Measurements from ENCODE around the gene WDR27.

WDR27 gene

DNA sequence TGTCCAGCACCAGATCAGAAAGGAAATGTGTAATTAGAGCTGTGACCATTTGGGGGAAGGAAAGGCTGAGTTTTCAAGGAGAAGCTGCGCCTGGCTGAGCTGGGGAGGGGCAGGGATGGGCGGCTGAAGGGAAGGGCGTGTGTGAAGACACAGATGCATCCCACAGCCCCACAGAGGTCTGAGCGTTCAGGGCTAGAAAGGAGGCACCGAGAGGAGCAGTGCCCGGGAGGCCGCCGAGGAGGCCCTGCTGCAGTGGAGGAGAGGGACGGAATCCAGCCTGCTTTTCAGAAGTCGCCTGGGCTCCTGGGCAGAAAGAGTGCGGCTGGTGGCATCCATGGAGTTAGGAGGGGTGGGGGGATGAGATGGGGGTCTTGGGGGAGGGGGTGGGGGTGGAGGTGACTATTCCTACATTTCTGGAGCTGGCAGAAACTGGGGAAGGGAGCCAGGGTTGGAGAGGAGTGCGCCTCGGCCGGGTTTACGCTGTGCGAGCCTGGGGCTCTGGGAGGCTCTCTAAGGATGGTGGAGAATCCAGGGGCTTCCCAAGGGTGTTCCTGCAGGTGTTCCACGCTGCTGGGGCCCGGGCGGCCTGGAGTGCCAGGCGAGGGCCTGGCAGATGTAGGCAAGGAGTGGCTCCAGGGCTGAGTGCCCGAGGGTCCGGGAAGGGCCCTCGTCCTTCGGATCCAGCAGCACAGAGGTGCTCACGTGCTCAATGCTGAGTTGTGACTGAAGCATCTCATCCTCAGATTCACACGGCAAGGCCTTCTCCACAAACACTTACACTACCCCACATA, 41.8 kb downstream of the WDR27 start:
- no peak for DNase-seq

DNA sequence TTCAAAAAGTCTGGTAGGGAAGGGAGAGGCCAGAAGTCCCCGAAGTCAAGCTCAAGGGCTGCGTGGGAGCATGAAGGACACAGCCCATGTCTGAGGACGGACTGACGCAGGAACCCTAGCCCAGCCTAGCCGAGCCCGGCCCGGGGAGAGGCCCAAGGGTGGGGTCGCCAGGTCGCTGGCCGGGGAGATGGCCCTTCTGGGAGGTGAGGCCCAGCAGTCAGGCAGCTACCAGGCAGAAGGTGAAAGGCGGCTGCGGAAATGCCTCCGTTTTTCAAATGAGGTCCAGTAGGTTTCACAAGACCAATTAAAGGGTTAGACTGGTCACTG, 44.6 kb downstream of the WDR27 start:
- DNase-seq, result no peak

DNA sequence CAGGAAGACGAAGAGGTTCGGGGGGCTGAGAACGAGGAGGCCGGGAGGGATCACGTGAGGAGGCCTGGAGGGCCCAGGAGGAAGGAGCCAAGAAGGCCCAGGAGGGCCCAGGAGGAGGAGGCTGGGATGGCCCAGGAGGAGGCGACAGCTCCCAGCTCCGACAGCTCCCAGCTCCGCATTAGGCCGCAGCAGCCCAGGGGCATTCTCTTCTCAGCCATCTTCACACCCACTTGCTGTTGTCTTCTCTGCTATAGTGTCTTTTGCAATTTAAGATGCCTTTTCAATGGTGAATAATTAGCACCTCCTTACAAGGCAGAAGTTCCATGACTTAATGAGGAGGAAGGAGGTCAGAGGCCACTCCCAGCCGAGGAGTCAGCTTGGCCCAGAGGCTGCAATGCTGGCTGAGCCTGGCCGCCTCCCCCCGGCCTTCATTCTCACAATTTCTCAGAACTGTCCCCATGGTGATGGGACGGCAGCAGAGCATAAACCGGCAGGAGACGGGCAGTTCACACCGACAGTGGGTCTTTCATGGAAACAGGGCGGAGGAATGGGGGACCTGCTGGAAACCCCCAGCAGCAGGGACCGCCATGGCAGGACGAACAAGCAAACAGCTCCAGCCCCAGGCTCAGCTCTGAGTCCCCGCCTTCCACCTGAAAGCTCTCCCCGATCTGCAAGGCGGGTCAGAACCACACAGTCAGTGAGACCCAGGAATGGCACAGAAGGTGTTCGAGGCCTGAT, 45.1 kb downstream of the WDR27 start:
- DNase-seq, result peak; percentile 38

DNA sequence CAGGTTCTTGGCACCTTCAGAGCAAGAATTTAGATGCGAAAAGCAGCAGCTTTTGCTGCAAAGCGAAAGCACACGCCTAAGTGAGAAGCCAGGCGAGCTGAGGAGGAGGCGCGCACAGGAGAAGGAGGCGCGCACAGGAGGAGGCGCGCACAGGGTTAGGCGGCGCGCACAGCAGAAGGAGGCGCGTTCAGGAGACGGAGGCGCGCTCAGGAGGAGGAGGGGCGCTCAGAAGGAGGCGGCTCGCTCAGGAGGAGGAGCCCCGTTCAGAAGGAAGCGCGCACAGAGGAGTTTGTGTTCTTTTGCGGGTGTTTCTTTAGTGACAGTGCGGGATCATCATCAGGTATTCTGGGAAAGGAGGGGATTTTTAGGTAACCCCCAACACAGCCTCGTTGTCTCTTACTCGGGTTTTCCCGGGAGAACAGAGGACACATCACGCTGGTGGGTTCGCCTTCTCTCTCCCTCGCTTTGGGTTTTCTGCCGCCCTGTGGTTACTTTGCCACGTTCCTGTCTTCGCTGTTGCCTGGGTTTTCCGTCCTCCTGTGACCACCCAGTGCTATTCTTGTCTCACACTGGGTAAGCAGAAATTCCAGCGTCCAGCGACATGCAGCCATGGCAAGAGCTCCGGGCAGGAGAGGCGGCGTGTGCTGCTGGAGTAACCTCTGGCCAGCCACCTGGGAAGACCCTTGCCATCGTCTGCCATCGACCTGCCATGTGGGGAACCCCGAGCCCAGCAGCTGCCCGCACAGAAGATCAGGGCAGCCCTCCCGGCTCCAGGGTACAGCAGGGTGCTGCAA, 47.0 kb downstream of the WDR27 start:
- DNase-seq, result peak; percentile 29

DNA sequence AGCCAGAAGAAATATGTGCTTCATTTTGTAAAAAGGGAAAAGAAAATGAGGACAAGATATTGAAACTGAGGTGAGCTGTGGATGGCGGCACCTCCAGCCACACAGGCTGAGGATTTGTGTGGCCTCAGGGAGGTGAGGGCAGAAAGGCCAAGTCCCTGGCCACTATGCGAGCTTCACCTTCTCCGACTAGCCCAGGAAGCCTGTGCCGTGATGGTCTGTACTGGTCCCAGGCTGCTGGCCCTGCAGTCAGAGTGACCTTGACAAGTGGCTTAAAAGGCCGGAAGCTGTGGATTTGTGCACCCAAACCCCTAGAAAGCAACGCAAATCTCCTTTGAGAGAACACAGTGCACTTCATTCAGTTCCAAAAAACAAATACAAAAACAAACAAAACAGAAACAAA, 48.1 kb downstream of the WDR27 start:
- no peak for DNase-seq

DNA sequence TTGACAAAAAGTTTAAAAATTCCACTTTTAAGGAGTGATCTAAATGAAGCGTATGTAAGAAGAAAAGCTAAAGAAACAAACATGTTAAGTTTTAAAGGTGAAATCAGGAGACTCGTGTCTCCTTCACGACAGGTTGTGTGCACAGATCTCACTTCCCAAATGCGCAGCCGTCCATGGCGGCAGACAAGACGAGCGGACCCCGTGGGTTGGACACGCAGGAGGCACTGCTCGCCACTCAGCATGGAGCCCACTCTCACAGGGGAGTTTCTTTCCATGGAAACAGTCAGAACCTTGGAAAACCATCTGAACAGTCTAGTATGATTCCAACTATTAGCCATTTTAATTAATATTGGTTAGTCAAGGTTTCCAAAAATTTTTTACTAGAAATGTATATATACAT, 48.9 kb downstream of the WDR27 start:
- DNase-seq, result no peak

DNA sequence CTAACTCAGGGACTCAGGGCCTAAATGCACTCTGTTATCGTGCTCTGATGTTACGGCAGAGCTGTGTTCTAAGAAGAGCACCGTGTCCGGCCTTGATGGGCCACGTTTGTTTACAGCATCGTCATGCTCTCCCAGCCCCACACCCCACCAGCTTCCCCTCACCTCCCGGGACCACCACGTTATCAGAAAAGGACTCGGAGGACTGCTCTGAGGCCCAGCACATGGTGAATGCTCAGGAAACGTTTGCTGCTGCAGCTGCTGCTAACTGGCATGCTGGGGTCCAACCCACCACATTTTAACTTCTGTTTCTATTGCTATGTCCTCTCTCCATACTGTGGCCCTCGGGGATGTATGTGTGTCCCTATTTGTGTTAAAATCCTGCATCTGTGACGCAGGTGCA, 50.3 kb downstream of the WDR27 start:
- DNase-seq, result no peak

DNA sequence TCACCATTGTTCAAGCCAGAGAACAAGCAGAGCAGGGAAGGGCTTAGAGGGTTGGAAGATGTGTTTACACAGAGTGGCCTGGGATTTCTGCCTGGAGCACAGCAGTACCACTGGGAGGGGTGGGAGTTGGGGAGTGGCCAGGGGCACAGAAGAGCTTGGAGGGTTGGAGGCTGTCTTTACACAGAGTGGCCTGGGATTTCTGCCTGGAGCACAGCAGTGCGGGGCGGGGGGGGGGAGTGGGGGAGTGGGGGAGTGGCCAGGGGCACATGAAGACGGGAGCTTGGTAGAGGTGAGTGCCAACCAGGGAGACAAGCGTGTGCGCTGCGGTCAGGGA, 50.9 kb downstream of the WDR27 start:
- no peak for DNase-seq

DNA sequence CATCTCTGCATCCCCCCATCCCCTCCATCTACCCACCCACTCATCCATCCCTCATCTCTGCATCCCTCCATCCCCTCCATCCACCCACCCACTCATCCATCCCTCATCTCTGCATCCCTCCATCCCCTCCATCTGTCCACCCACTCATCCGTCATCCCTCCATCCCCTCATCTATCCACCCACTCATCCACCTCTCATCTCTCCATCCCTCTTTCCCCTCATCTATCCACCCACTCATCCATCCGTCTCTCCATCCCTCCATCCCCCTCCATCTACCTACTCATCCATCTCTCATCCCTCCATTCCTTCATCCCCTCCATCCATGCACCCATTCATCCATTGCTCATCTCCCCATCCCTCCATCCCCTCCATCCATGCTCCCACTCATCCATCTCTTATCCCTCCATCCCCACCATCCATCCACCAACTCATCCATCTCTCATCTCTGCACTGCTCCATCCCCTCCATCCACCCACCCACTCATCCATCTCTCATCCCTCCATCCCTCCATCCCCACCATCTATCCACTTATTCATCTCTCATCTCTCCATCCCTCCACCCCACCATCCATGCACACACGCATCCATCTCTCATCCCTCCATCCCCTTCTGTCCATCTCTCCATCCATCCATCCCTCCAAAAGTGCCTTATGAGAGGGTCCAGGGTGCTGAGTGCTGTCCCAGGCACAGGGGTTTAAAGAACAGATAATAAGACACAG, 51.4 kb downstream of the WDR27 start:
- DNase-seq, result no peak

DNA sequence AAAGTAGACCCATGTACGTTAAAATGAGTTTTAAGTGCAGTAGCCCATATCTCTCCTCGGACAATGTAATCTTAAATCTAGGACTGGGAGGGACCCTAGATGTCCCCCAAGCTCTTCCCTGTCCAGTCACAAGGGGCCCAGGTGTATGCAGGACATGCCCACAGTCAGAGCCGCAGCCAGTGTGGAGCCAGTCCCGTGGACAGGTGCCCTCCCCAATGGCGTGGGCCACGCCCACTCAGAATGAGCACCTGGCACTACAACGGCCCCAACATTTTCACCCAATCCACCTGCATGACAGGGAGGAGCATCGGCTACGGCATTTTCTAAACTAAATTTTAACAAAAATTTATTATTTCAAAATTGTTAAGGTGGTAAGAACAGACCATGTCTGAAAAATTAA, 53.2 kb downstream of the WDR27 start:
- DNase-seq, result peak; percentile 46

DNA sequence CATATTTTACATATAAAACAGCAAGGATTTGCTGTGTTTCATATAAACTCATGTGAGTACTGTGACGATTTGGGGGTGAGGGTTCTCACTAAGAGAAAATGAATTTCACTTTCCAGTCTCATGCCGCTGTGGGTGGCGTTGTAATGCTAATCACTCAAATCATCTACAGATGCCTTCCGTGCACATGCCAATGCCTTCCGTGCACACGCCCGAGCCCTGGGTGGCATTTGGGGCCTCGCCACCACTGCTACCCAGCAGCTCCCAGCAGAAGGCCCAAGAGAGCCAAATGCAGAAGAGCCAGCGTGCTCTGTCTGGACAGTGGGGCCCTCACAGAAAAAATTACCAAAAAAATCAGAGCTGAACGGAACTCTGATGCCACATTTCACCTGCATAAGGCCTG, 53.7 kb downstream of the WDR27 start:
- peak; percentile 32 for DNase-seq

DNA sequence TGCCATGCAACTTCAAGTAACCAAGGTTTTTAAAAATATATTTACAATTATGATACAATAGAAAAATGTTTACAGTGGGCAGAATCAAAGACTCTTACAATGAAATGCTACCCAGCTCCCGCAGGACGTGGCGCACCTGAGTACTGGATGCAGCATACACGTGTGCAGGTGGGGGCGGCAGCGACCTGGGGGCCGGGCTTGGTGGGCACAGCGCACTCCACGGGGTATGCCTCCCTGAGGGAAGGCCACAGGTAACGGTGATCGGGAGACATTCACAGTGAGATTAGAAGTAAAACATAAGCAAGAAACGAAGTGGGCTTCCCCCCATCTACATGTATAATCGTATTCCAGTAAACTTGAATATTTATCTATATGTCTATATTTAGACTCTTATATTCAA, 54.2 kb downstream of the WDR27 start:
- peak; percentile 40 for DNase-seq

DNA sequence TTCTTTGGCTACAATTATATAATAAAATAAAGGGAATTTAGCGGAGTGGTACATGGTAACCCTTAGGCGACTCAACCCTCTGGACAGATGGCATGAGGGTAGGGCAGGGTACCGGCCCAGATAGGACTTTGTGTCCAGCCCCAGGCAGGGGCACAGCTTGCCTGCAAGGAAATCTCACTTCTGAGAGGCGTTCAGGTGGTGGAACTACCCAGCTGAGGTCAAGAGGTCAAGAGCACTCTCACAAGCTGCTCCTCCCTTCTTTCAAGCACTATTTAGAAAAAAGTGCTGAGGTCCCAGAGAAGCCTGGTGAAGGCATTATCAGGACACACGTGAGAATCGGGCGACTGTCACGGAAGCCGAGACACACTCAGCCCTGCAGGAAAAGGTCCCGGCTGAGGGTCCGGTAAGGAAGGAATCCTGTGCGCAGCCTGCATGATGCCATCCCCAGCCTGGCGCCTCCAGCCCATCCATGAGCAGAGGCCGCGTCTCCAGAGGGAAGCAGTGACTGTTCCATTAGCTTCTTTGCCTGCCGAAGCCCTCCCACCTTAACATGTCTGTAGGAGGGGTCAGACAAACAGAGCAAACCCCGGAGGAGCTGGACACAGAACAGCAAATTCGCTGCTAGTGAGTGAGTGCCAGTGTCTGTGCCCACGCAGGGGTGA, 54.8 kb downstream of the WDR27 start:
- peak; percentile 46 for DNase-seq

DNA sequence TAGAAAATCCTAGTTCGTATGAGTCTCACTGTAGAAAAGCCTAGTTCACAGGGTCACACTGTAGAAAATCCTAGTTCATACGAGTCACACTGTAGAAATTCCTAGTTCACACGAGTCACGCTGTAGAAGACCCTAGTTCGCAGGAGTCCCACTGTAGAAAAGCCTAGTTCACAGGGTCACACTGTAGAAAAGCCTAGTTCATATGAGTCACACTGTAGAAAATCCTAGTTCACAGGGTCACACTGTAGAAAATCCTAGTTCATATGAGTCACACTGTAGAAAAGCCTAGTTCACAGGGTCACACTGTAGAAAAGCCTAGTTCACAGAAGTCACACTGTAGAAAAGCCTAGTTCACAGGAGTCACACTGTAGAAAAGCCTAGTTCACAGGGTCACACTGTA, 56.4 kb downstream of the WDR27 start:
- DNase-seq, result peak; percentile 44

DNA sequence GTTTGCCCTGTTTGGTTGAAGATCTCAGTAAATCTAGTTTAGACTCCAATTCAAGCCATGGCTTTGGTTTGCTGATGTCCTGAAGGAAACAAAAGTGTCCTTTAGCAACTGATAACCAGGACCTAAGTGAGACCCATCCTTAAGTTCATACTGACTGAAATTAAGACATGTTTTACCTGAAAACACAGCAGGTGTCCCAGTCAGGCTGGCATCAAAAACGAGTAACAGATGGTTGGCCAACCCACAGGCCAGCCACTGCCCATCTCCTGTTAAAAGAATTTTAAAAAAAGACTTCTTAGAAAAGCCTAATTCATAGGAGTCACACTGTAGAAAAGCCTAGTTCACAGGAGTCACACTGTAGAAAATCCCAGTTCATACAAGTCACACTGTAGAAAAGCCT, 58.3 kb downstream of the WDR27 start:
- no peak for DNase-seq

DNA sequence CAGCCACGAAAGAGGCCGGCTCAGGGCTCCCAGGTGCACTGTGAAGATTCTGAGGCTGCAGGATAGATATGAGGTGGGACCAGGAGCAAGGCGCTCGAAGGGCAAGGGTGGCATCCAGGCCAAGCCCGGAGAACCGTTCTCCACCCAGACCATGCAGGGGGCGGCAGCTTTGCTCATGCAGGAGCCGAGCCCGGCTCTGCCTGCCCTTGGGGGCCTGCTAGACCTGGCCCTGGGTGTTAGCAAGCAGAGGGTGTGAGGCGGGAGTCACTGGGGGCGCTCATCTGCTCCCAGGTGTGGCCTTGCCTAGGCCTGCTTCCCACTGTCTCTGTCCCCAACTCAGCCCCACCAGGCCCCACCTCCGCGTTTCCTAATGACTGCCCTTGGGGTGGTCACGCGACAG, 59.4 kb downstream of the WDR27 start:
- DNase-seq, result peak; percentile 35

DNA sequence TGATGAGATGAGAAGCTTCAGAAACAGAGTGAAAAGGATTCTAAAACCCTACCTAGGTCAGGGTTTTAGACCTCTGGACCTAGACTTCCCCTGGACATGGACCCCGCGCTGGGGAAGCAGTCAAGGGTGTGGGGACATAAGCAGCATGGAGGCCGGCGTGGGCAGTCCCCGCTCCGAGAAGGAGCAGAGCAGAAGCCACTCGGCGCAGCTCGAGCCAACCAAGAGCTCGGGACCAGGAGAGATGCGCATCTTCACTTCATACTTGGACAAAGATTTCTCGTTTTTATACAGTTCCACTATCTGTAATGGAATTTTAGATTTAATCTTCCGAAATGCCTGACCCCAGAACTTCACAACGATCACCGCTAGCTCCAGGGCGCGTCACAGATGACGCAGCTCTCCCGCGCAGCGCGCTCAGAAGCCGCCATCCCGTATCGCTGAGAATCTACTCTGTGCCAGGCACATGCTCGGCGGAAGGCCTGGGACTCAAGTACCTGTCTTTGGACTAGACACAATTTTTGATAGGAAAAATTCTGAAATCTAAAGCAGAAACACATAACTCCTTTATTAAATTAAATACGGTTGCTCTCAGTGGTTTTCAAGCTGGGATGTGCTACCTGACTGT, 60.3 kb downstream of the WDR27 start:
- peak; percentile 12 for DNase-seq

DNA sequence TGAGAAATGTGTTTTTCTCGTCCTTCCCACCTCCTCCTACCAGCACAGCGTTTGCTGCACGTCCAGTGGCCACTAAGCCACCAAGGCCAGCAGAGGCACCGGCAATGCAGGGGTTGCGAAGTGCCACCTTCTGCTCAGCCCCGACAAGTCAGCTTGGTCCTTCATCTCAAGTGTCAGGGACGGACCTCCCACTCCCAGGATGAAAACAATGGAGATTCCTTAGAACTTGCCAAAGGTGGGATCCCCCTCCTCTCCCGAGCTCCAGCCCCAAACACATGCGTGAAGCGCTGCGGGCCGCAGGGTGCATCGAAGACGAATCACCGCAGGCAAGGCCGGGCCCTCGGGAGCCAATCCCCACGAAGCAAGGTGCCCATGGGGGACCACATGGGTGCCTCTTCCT, 60.8 kb downstream of the WDR27 start:
- DNase-seq, result peak; percentile 47

DNA sequence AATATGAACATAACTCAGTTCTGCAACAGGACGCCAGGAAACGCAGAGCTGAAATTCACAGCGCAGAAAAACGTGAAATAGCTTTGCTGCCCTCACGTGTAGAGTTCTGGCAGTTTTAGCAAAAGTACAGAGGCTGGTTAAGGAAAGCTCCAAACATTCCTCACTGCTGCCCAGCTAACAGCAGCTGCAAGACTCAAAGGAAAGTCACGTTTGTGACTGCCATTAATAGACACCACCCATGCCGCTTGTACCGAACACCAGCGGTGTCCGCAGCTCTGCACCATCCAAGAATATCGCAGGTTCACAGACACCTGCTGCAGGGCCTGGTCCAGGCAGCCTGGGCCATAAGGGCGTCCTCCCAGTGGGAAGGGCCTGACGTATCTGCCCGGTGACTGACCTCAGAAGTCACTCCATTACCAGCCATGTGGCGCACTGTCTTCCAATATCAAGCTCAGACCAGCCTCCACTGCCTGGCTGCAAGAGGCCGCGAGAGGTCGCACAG, 61.4 kb downstream of the WDR27 start:
- DNase-seq, result peak; percentile 57

DNA sequence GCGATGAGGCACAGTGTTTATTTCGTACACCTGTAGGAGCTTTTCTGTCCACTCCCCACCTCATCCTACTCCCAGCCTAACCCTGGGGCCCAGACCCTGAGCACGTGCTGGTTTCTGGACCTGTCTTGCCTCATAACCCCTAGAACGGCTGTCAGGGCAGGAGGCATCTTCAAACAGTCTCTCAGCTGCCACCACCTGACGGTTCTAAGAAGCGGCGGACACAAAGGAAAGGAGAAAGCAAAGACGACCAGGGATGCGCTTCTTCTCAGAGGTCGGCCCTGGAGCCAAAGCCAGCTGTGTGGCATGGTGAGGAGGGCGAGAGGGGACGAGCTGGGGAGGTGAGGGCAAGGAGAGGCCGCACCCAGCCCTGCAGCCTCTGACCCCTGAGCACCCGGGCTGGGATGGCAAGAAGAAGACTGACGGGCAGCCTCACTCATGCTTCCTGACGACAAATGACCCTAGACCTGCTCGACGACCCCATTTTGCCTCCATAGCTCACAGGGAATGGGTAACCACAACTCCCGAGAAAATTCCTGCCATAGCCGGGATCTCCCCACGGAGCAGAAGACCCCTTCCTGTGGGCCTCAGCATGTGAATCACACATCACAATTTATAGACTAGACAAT, 62.1 kb downstream of the WDR27 start:
- DNase-seq, result peak; percentile 51

DNA sequence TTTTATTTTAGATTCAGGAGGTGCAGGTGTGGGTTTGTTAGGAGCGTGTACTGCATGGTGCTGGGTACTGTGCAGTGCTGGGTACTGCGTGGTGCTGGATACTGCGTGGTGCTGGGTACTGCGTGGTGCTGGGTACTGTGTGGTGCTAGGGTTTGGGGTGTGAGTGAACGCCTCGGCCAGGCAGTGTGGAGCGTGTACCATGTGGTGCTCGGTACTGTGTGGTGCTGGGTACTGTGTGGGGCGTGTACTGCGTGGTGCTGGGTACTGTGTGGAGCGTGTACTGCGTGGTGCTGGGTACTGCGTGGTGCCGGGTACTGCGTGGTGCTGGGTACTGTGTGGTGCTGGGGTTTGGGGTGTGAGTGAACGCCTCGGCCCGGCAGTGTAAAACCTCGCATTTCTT, 62.9 kb downstream of the WDR27 start:
- peak; percentile 38 for DNase-seq

DNA sequence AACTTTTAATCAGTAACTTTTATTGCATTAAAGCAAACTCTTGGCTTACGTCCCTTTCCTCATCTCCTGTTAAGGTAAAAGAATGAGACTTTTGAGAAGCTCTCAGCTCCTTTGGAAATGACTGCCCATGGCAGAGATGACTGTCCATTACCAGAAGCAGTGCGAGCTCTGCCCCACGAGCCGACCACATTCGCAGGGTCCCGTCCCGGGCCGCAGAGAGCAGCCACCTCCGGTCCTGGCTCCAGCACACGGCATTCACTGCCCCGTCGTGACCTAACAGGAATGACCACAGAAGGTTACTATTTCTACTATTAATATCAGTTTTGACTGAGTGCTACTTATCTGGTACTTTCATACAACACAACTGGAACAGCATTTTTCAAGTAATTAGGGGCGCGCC, 63.4 kb downstream of the WDR27 start:
- peak; percentile 41 for DNase-seq

Data from islet precursor cell (in vitro differentiated cells).